Sigmoid colon (tissue), 3 donors: ENCODE results near the gene ARID5B.

Experiments used
- CTCF ChIP-seq, 4 experiments: fragments of 450-650 bp in 3 of 4; fragments of 200-600 bp in 1 of 4; IDR thresholded peaks; one replicate each; pipeline ENCODE4 v1.5.1; 2016 to 2019; ENCODE audit warnings: antibody characterized with exemption in 4 of 4, mild to moderate bottlenecking in 3 of 4, moderate library complexity in 2 of 4
- POLR2A ChIP-seq, 2 donors: fragments of 450-650 bp; IDR thresholded peaks; one replicate each; pipeline ENCODE4 v1.6.1; 2016; ENCODE audit warnings: antibody characterized with exemption in 2 of 2, mild to moderate bottlenecking in 2 of 2, moderate library complexity in 2 of 2

GRCh38 chr10:62024026-62024701 is 122.7 kb downstream of the ARID5B start:
- TF ChIP-seq CTCF (IDR thresholded peaks at IDR 0.05), result no peak
- no peak for TF ChIP-seq POLR2A (IDR thresholded peaks at IDR 0.05)
